GM18498 (cell line): ENCODE measurements around the gene BEGAIN.

ENCODE experiments used
- ATAC-seq: cut with Tn5 transposase; IDR thresholded peaks from one replicate; pipeline ENCODE4 v1.9.1; 2021; ENCODE audit warnings: mild to moderate bottlenecking, moderate library complexity; ENCODE audit not compliant: unreplicated experiment

Gene BEGAIN

GRCh38 chr14:100587086-100587762 lies at the start of gene BEGAIN:
Gene BEGAIN, minus strand, starts transcription at chr14:100587417. Its CDS starts 127 bp downstream, at chr14:100587290.
- ATAC-seq, result no peak

DNA sequence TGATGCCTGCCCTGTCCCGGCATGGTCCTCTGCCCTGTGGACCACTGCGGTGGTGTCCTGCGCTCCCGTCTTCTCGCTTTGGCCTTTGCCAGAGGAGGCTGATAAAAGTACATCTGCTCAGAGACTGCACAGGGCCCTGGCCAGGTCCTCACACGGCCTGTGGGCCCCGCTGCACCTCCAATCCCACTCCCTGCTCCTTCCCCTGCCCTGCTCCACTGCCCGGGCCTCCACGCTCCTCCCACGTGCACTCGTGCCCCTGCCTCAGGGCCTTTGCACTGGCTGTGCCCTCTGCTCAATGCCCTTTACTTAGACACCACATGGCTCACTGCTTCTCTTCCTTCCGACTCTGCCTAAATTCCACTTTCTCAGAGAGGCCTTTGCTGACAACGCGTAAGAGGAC lies 49.3 kb upstream of the BEGAIN start:
- ATAC-seq, result no peak

- ATAC-seq, result no peak
These were observed 46.8 kb upstream of the BEGAIN start for GRCh38 chr14:100634026-100634425.

GRCh38 chr14:100633406-100633805 lies 46.2 kb upstream of the BEGAIN start:
- ATAC-seq, result no peak

- no peak for ATAC-seq
These were observed 42.5 kb upstream of the BEGAIN start for GRCh38 chr14:100629696-100630095.

- ATAC-seq, result no peak
These were observed 41.9 kb upstream of the BEGAIN start for GRCh38 chr14:100629098-100629497.

GRCh38 chr14:100628225-100628624 lies 41.0 kb upstream of the BEGAIN start:
- no peak for ATAC-seq

DNA sequence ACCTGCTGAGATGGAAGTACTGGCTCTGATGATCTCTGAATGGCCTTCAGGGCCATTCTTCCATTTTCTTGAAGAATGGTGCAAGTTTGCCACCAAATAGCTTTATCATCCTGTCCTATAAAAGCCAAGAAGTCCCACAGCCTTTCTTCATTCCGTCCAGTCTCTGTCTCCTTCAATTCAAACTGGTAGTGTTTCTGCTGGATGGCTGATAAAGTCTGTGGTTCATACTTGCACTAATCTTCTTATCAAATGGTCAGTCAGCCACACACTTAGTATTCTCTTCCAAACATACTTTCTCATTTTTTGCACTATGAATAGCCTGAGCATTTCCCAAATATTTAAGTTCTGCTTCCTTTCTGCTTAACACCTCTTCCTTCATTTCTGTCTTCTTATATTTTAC lies 39.4 kb upstream of the BEGAIN start:
- ATAC-seq, result no peak

DNA sequence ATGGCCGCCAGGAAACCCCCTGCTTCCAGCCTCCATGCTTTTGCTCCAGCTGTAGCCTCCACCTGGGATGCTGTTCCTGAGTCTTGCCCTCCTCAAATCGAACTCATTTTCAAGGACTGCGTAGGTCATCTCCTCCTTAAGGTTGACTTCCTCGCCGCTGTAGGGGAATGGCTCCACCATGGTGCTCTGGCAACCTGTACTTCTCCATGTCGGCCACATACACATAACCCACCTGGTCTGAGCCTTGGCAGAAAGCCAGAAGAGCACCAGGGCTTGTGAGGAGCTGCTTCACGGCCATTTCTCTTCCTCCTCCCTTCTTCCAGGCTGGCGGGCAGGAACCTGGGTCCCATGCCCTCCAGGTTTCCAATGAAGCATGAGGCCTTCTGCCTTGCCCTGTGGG lies 36.7 kb upstream of the BEGAIN start:
- no peak for ATAC-seq

GRCh38 chr14:100623557-100623956 lies 36.3 kb upstream of the BEGAIN start:
- no peak for ATAC-seq

- no peak for ATAC-seq
These were observed 35.7 kb upstream of the BEGAIN start for GRCh38 chr14:100622708-100623485.

- ATAC-seq, result no peak
These were observed 35.0 kb upstream of the BEGAIN start for GRCh38 chr14:100622224-100622623.

DNA sequence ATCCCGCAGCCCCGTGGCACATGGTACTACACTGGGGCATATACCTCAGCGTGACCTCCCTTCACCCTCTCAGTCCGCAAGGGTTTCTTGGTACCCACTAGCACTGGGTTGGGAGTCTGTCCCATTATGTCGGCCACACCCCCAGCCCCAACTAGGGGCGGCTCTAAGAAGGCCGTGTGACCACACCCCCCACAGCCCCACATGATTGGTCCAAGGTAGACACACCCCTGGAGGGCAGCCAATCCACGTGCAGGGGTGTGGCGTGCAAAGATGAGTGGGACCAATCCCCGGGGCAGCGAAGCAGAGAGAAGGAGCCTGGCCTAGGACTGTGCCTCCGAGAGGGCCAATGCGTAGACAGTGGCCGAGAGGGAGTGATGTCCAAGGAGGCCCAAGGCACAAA lies 34.6 kb upstream of the BEGAIN start:
- ATAC-seq, result no peak

DNA sequence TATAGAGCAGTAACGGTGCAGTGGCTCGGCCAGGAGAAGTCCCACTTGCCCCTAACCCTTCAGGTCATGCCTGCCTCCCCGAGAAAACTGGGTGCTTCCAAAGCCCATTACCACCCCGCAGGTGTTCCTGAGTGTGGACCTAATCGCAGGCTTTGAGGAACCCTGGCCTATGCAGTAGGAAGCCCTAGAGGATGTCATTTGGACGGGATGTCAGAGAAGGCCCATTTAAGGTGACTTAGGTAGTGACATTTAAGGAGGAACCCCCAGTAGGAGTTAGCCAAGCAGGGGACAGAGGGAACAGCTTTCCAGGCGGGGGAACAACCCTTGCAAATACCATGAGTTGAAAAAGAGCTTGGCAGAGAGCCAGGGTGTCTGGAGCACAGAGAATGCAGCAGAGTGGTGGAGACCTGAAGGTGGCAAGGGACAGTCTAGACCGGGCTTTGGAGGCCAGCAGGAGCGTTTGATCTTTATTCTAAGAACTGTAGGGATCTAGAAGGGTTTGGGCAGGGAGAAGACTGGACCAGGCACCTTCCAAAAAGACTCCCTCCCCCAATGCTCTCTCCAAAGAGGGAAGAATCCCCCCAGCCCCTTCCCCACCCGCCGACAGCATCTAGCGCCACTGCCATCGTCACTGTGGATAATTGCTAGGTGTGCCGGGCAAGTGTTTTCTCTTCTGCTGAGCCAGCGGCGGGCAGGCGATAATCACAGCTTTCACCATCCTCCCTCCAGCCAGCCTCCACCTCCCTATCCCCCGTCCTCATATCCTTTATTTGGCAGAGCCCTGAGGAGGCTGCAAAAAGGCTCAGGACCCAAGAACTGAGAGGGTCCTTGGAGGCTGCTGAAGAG lies 33.3 kb upstream of the BEGAIN start:
- no peak for ATAC-seq

- no peak for ATAC-seq
These were observed 32.4 kb upstream of the BEGAIN start for GRCh38 chr14:100619396-100620254.

DNA sequence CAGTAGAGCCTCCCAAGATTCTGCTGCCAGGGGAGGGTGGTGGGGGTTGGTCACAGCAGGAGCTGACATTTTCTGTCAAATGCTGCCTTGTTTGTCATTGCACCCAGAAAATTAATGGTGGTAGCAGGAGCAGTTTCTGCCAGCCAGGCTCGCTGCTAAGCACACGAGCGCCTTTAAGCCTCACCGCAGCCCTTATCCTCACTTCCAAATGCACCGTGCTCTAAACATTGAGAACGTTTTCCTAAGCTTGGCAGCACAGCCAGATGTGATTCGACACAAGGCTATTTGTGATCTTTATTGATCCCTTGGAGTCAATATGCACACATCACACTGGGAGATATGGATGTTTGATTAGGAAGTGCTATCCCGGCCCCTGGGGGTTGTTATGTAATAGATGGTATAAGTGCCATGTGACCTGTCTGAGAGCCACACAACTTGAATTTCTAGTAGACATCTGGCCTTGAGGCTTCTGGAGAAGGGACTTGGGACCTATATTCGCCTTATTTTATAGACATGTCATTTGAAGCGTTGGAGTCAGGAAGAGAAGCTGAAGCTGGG lies 31.6 kb upstream of the BEGAIN start:
- ATAC-seq, result no peak

- no peak for ATAC-seq
These were observed 31.1 kb upstream of the BEGAIN start for GRCh38 chr14:100618318-100618693.

DNA sequence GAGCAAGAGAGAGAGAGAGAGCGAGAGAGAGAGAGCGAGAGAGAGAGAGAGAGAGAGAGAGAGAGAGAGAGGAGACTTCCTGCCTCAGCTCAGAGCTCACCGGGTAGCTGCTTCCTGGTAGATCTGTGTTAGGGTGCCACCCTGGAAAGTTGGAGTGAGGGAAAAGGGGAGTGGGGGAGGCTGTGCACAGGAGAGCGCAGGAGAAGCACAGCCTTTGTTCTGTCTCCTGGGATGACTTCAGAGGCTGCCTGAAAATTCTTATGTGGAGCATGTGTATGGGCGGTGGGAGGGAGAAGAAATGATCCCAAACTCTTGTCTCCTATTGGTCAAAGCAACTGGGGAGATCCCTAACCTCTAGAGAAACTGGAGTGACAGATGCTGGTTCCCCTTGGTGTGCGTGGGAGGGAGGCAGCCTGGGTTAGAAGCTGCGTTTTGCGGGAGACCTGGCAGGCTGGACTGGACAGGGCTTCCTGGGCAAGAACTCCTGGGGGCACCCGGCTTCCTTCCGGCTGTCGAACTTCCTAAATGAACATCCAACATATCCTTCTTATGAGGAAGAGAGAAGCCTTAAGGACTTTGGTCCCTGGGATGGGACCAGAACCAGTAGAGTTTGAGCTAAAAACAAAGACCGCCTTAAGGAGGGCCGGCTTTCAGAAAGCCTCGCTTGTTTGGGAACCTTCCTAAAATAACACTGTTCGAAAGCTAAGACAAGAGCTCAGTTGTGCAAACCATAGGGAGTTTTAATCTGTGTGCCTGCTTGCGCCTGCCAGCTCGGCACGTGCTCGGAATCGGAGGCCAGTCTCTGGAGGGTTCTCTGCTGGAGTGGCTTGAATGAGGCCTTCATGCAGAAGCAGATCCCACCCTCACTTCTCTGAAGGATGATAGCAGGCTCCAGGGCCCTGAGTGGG lies 30.4 kb upstream of the BEGAIN start:
- no peak for ATAC-seq

- no peak for ATAC-seq
These were observed 29.7 kb upstream of the BEGAIN start for GRCh38 chr14:100616854-100617409.
